Measurements from ENCODE around the gene GMDS.

GMDS gene

GRCh38 chr6:1590580-1590979 lies 654.8 kb downstream of the GMDS start:
- in situ Hi-C loops (cut with MboI; ENCODE audit: low sequenced_read_pairs), result loop anchor here (5.0 to 25.0 kb wide), 4 partner anchors 767 to 1147 kb away; no protein-coding TSS in a partner anchor
- H3K27me3 ChIP-seq (ENCODE audit: low read depth), result 0 out of 2 replicates have a peak, but pooled peaks cover 2% of the 10 kb centered on the region

GRCh38 chr6:1589208-1589607 lies 656.2 kb downstream of the GMDS start:
- Histone ChIP-seq H3K9me3 (no peaks in the 10 kb centered on the region; the same call in 1 of the 2 replicates), H3K27me3 (ENCODE audit: low read depth) (0 out of 2 replicates have a peak, but pooled peaks cover 2% of the 10 kb centered on the region), H3K36me3 (replicated peaks) (no peaks in the 10 kb centered on the region), H3K4me1 (peaks cover 11% of the 10 kb centered on the region), H3K4me3 (no peak overlapping the region)
- in situ Hi-C loops (cut with MboI; ENCODE audit: low sequenced_read_pairs), result loop anchor here (25.0 kb wide), 2 partner anchors 873 to 1148 kb away; no protein-coding TSS in a partner anchor
- no peak for DNase-seq (ENCODE audit: low spot score in 2 of 2)

More at GRCh38 chr6:1590580-1590979, 654.8 kb downstream of the GMDS start:
- no peaks in the 10 kb centered on the region; the same call in 1 of the 2 replicates for H3K9me3 ChIP-seq
- peaks cover 11% of the 10 kb centered on the region for H3K4me1 ChIP-seq
- H3K4me3 ChIP-seq, result no peak overlapping the region
- DNase-seq (ENCODE audit: low spot score in 2 of 2), result no peak
- no peaks in the 10 kb centered on the region for H3K36me3 ChIP-seq (replicated peaks)

GRCh38 chr6:1587977-1588376 lies 657.4 kb downstream of the GMDS start:
- Histone ChIP-seq H3K4me3 (no peak overlapping the region), H3K27me3 (ENCODE audit: low read depth) (no peaks in the 10 kb centered on the region), H3K4me1 (peaks cover 11% of the 10 kb centered on the region), H3K9me3 (no peaks in the 10 kb centered on the region; the same call in 1 of the 2 replicates), H3K36me3 (replicated peaks) (no peaks in the 10 kb centered on the region)
- in situ Hi-C loops (cut with MboI; ENCODE audit: low sequenced_read_pairs), result loop anchor here (25.0 kb wide), 2 partner anchors 874 to 1149 kb away; no protein-coding TSS in a partner anchor
- no peak for DNase-seq (ENCODE audit: low spot score in 2 of 2)

GRCh38 chr6:1587546-1587945 lies 657.9 kb downstream of the GMDS start:
- H3K27me3 ChIP-seq (ENCODE audit: low read depth), result no peaks in the 10 kb centered on the region
- peaks cover 11% of the 10 kb centered on the region for H3K4me1 ChIP-seq
- H3K36me3 ChIP-seq (replicated peaks), result no peaks in the 10 kb centered on the region
- H3K4me3 ChIP-seq, result no peak overlapping the region
- H3K9me3 ChIP-seq, result no peaks in the 10 kb centered on the region; the same call in 1 of the 2 replicates
- no peak for DNase-seq (ENCODE audit: low spot score in 2 of 2)
- in situ Hi-C loops (cut with MboI; ENCODE audit: low sequenced_read_pairs), result loop anchor here (25.0 kb wide), 2 partner anchors 875 to 1150 kb away; no protein-coding TSS in a partner anchor

- no peaks in the 10 kb centered on the region; the same call in 1 of the 2 replicates for H3K9me3 ChIP-seq
- H3K4me3 ChIP-seq, result no peak overlapping the region
- peaks cover 11% of the 10 kb centered on the region for H3K4me1 ChIP-seq
- DNase-seq (ENCODE audit: low spot score in 2 of 2), result no peak
- in situ Hi-C loops (cut with MboI; ENCODE audit: low sequenced_read_pairs), result loop anchor here (25.0 kb wide), 2 partner anchors 875 to 1150 kb away; no protein-coding TSS in a partner anchor
- no peaks in the 10 kb centered on the region for H3K36me3 ChIP-seq (replicated peaks)
- H3K27me3 ChIP-seq (ENCODE audit: low read depth), result no peaks in the 10 kb centered on the region
Measured at GRCh38 chr6:1586861-1587450, 658.4 kb downstream of the GMDS start.

GRCh38 chr6:1586256-1586655 lies 659.1 kb downstream of the GMDS start:
- in situ Hi-C loops (cut with MboI; ENCODE audit: low sequenced_read_pairs), result loop anchor here (25.0 kb wide), 2 partner anchors 876 to 1151 kb away; no protein-coding TSS in a partner anchor
- no peaks in the 10 kb centered on the region for H3K36me3 ChIP-seq (replicated peaks)
- no peaks in the 10 kb centered on the region; the same call in 1 of the 2 replicates for H3K9me3 ChIP-seq
- no peak overlapping the region for H3K4me3 ChIP-seq
- H3K4me1 ChIP-seq, result peaks cover 11% of the 10 kb centered on the region
- no peaks in the 10 kb centered on the region for H3K27me3 ChIP-seq (ENCODE audit: low read depth)
- no peak for DNase-seq (ENCODE audit: low spot score in 2 of 2)

GRCh38 chr6:1585669-1586049 lies 659.7 kb downstream of the GMDS start:
- Histone ChIP-seq H3K36me3 (replicated peaks) (no peaks in the 10 kb centered on the region), H3K9me3 (no peaks in the 10 kb centered on the region; the same call in 1 of the 2 replicates), H3K27me3 (ENCODE audit: low read depth) (no peaks in the 10 kb centered on the region), H3K4me3 (no peak overlapping the region), H3K4me1 (peaks cover 11% of the 10 kb centered on the region)
- in situ Hi-C loops (cut with MboI; ENCODE audit: low sequenced_read_pairs), result loop anchor here (25.0 kb wide), 2 partner anchors 877 to 1152 kb away; no protein-coding TSS in a partner anchor
- DNase-seq (ENCODE audit: low spot score in 2 of 2), result no peak

GRCh38 chr6:1584996-1585668 lies 660.3 kb downstream of the GMDS start:
- Histone ChIP-seq H3K9me3 (no peaks in the 10 kb centered on the region; the same call in 1 of the 2 replicates), H3K4me1 (peaks cover 11% of the 10 kb centered on the region), H3K27me3 (ENCODE audit: low read depth) (no peaks in the 10 kb centered on the region), H3K4me3 (no peak overlapping the region), H3K36me3 (replicated peaks) (no peaks in the 10 kb centered on the region)
- in situ Hi-C loops (cut with MboI; ENCODE audit: low sequenced_read_pairs), result loop anchor here (25.0 kb wide), 2 partner anchors 877 to 1152 kb away; no protein-coding TSS in a partner anchor
- DNase-seq (ENCODE audit: low spot score in 2 of 2), result no peak

- peaks cover 9% of the 10 kb centered on the region for H3K4me1 ChIP-seq
- DNase-seq (ENCODE audit: low spot score in 2 of 2), result no peak
- no peaks in the 10 kb centered on the region for H3K27me3 ChIP-seq (ENCODE audit: low read depth)
- no peak overlapping the region for H3K4me3 ChIP-seq
- in situ Hi-C loops (cut with MboI; ENCODE audit: low sequenced_read_pairs), result loop anchor here (25.0 kb wide), 2 partner anchors 878 to 1153 kb away; no protein-coding TSS in a partner anchor
- no peaks in the 10 kb centered on the region for H3K36me3 ChIP-seq (replicated peaks)
- H3K9me3 ChIP-seq, result no peaks in the 10 kb centered on the region
Measured at GRCh38 chr6:1584146-1584545, 661.3 kb downstream of the GMDS start.

- DNase-seq (ENCODE audit: low spot score in 2 of 2), result no peak
- in situ Hi-C loops (cut with MboI; ENCODE audit: low sequenced_read_pairs), result loop anchor here (25.0 kb wide), 2 partner anchors 881 to 1156 kb away; no protein-coding TSS in a partner anchor
- Histone ChIP-seq H3K4me3 (no peak overlapping the region), H3K9me3 (no peaks in the 10 kb centered on the region), H3K36me3 (replicated peaks) (no peaks in the 10 kb centered on the region), H3K27me3 (ENCODE audit: low read depth) (no peaks in the 10 kb centered on the region), H3K4me1 (no peaks in the 10 kb centered on the region)
Measured at GRCh38 chr6:1581120-1581991, 664.0 kb downstream of the GMDS start.

- in situ Hi-C loops (cut with MboI; ENCODE audit: low sequenced_read_pairs), result loop anchor here (25.0 kb wide), 2 partner anchors 882 to 1157 kb away; no protein-coding TSS in a partner anchor
- no peaks in the 10 kb centered on the region for H3K27me3 ChIP-seq (ENCODE audit: low read depth)
- no peak for DNase-seq (ENCODE audit: low spot score in 2 of 2)
Measured at GRCh38 chr6:1580585-1580984, 664.8 kb downstream of the GMDS start.

GRCh38 chr6:1580109-1580508 lies 665.3 kb downstream of the GMDS start:
- DNase-seq (ENCODE audit: low spot score in 2 of 2), result no peak
- Histone ChIP-seq H3K4me1 (no peaks in the 10 kb centered on the region), H3K4me3 (no peak overlapping the region), H3K27me3 (ENCODE audit: low read depth) (no peaks in the 10 kb centered on the region), H3K36me3 (replicated peaks) (no peaks in the 10 kb centered on the region), H3K9me3 (no peaks in the 10 kb centered on the region)
- in situ Hi-C loops (cut with MboI; ENCODE audit: low sequenced_read_pairs), result loop anchor here (25.0 kb wide), 2 partner anchors 882 to 1157 kb away; no protein-coding TSS in a partner anchor

More at GRCh38 chr6:1580585-1580984, 664.8 kb downstream of the GMDS start:
- Histone ChIP-seq H3K9me3 (no peaks in the 10 kb centered on the region), H3K4me3 (no peak overlapping the region), H3K36me3 (replicated peaks) (no peaks in the 10 kb centered on the region), H3K4me1 (no peaks in the 10 kb centered on the region)

- no peaks in the 10 kb centered on the region for H3K9me3 ChIP-seq
- H3K27me3 ChIP-seq (ENCODE audit: low read depth), result no peaks in the 10 kb centered on the region
- in situ Hi-C loops (cut with MboI; ENCODE audit: low sequenced_read_pairs), result loop anchor here (25.0 kb wide), 2 partner anchors 883 to 1158 kb away; no protein-coding TSS in a partner anchor
- H3K36me3 ChIP-seq (replicated peaks), result no peaks in the 10 kb centered on the region
- H3K4me1 ChIP-seq, result no peaks in the 10 kb centered on the region
- DNase-seq (ENCODE audit: low spot score in 2 of 2), result no peak
- no peak overlapping the region for H3K4me3 ChIP-seq
Measured at GRCh38 chr6:1579096-1579495, 666.3 kb downstream of the GMDS start.
